Measurements from ENCODE around the gene CCT8L2. TPM values are rescaled to one million over a fixed set of nuclear protein-coding genes. Genes with fewer than 3 reads are reported as not detected.
"Not testable (repeated sequence)": the region's sequence is repeated elsewhere in the genome, so short reads cannot be mapped to it uniquely, and the experiment has no call there.

Gene CCT8L2
- total RNA-seq, 1 experiment from 2014 or later, result not detected

DNA sequence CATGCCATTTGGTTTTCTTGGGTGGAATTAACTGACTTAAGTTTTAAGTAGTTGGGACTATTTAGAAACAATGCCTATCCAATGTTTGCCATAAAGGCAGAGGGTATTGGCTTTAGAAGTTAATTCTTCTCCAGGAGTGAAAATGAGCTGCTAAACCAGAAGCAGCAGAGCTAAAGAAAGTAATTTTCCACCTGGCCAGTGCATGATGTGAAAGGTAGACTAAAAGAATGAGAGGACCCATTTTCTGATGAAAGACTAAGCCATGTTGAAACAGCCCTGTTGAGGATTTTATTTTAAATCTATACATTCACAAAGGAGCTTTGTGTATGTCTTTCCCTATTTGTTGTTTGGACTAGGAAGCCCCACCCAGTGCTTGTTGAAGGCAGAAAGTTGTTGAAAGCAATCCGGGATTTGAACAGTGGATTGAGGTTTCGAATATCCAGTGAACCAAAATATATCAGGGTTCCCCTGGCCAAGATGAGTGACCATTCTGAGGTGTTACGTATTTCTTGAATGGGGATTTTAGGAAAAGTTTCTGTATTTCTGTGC, 23.9 kb upstream of the CCT8L2 start:
- DNase-seq (ENCODE audit: low read depth, low spot score); CTCF ChIA-PET; H3K27ac ChIP-seq (ENCODE audit: low read length); BruUV-seq (replicated peaks); POLR2A ChIA-PET; intact Hi-C loops (cut with micrococcal nuclease; ENCODE audit: unreplicated experiment); H3K4me3 ChIP-seq (ENCODE audit: low read depth in 2 of 2, low read length in 2 of 2); H3K27me3 ChIP-seq (ENCODE audit: control insufficient read depth, insufficient read depth, low read length); H3K4me1 ChIP-seq (ENCODE audit: control insufficient read depth, insufficient read depth, low read length); H3K36me3 ChIP-seq (ENCODE audit: control insufficient read depth, insufficient read depth, low read length); ATAC-seq; in situ Hi-C loops (cut with HindIII; ENCODE audit: low pct_unique_long_range_greater_than_20kb, low sequenced_read_pairs); H3K9me3 ChIP-seq (ENCODE audit: control insufficient read depth, insufficient read depth, low read depth, low read length): not testable (repeated sequence)

DNA sequence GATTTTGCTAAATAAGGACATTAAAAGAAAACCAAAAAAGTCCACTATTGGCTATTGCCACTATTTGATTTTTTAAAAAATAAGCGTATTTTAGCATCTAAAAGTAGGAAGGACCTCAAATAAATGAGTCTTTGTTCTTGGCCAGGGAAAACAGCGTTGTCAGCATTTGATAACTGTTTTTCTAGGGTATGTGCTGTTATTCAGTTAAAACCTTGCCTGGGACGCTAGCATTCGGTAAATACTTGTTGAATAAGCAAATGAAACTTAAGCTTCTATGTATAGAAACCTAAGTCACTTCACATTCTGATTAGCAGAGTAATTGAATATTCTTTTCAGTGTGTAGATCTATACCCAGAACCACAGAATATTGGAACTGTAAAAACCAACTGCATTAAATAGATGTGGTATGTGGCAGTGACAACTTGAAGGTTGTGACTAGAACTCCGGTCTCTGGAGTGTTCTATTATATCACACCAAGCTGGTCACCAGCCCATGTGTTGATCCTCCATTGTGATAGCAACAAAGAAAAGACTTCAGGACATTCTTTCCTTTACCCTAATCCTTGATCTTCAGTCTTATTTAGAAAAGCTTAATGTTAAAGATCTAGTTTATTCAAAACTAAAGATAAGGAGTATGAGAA, 23.1 kb upstream of the CCT8L2 start:
- POLR2A ChIA-PET; H3K36me3 ChIP-seq (ENCODE audit: control insufficient read depth, insufficient read depth, low read length); H3K27ac ChIP-seq (ENCODE audit: low read length); H3K4me3 ChIP-seq (ENCODE audit: low read depth in 2 of 2, low read length in 2 of 2); intact Hi-C loops (cut with micrococcal nuclease; ENCODE audit: unreplicated experiment); DNase-seq (ENCODE audit: low read depth, low spot score); ATAC-seq; BruUV-seq (replicated peaks); in situ Hi-C loops (cut with HindIII; ENCODE audit: low pct_unique_long_range_greater_than_20kb, low sequenced_read_pairs); H3K4me1 ChIP-seq (ENCODE audit: control insufficient read depth, insufficient read depth, low read length); H3K9me3 ChIP-seq (ENCODE audit: control insufficient read depth, insufficient read depth, low read depth, low read length); CTCF ChIA-PET; H3K27me3 ChIP-seq (ENCODE audit: control insufficient read depth, insufficient read depth, low read length): not testable (repeated sequence)

DNA sequence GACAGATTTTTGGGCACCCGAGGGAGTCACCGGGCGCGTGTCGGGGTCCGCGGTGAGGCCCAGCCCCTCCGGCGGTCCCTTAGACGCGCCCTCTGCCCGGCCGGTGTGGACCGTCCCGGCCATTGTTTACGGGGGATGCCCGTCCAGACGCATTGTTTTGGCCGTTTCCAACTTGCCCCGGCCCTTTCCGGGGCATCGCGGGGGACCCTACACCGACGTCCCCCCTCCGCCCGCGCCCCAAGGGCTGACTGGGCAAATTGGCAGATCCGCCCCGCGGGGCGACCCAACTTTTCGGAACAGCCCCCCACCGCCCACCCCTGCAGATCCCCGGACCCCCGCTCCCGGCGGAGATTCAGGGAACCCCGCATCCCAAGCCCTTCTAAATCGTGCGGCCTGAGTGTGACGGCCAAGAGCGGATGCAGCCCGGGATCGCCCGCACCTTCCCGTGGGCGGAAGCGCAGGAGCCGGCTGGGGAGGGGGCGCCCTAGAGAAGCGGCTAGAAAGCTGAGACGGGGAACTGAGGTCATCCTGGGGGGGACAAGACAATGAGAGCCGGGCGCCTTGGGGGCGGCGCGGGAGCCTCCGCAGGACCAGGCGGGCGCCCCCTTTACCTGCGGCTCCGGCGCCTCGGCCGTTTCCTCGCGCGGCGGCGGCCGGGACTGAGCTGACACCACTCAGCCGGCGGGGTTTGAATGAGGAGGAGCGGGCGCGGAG, 17.1 kb upstream of the CCT8L2 start:
- in situ Hi-C loops (cut with HindIII; ENCODE audit: low pct_unique_long_range_greater_than_20kb, low sequenced_read_pairs) (no loop called here), intact Hi-C loops (cut with micrococcal nuclease; ENCODE audit: unreplicated experiment) (no loop called here)
- Histone ChIP-seq H3K4me1 (ENCODE audit: control insufficient read depth, insufficient read depth, low read length) (no peaks in the 10 kb centered on the region), H3K9me3 (ENCODE audit: control insufficient read depth, insufficient read depth, low read depth, low read length) (no peaks in the 10 kb centered on the region), H3K27ac (ENCODE audit: low read length) (no peak overlapping the region), H3K4me3 (ENCODE audit: low read depth in 2 of 2, low read length in 2 of 2) (no peak overlapping the region), H3K36me3 (ENCODE audit: control insufficient read depth, insufficient read depth, low read length) (no peaks in the 10 kb centered on the region), H3K27me3 (ENCODE audit: control insufficient read depth, insufficient read depth, low read length) (no peaks in the 10 kb centered on the region)
- ATAC-seq, result no peak
- ChIA-PET CTCF (no interaction called here), POLR2A (no interaction called here)
- TF ChIP-seq TCF7L2 (IDR thresholded peaks at IDR 0.05; ENCODE audit: low read depth, low read length) (no peak), POLR2AphosphoS5 (IDR thresholded peaks at IDR 0.05; ENCODE audit: low read depth, low read length) (no peak), SIN3A (IDR thresholded peaks at IDR 0.05; ENCODE audit: borderline replicate concordance, insufficient read depth, low read depth, low read length) (no peak)
- TF ChIP-seq, protein P1, sequence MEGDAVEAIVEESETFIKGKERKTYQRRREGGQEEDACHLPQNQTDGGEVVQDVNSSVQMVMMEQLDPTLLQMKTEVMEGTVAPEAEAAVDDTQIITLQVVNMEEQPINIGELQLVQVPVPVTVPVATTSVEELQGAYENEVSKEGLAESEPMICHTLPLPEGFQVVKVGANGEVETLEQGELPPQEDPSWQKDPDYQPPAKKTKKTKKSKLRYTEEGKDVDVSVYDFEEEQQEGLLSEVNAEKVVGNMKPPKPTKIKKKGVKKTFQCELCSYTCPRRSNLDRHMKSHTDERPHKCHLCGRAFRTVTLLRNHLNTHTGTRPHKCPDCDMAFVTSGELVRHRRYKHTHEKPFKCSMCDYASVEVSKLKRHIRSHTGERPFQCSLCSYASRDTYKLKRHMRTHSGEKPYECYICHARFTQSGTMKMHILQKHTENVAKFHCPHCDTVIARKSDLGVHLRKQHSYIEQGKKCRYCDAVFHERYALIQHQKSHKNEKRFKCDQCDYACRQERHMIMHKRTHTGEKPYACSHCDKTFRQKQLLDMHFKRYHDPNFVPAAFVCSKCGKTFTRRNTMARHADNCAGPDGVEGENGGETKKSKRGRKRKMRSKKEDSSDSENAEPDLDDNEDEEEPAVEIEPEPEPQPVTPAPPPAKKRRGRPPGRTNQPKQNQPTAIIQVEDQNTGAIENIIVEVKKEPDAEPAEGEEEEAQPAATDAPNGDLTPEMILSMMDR (IDR thresholded peaks at IDR 0.05), result no peak
- TF ChIP-seq, protein P2, sequence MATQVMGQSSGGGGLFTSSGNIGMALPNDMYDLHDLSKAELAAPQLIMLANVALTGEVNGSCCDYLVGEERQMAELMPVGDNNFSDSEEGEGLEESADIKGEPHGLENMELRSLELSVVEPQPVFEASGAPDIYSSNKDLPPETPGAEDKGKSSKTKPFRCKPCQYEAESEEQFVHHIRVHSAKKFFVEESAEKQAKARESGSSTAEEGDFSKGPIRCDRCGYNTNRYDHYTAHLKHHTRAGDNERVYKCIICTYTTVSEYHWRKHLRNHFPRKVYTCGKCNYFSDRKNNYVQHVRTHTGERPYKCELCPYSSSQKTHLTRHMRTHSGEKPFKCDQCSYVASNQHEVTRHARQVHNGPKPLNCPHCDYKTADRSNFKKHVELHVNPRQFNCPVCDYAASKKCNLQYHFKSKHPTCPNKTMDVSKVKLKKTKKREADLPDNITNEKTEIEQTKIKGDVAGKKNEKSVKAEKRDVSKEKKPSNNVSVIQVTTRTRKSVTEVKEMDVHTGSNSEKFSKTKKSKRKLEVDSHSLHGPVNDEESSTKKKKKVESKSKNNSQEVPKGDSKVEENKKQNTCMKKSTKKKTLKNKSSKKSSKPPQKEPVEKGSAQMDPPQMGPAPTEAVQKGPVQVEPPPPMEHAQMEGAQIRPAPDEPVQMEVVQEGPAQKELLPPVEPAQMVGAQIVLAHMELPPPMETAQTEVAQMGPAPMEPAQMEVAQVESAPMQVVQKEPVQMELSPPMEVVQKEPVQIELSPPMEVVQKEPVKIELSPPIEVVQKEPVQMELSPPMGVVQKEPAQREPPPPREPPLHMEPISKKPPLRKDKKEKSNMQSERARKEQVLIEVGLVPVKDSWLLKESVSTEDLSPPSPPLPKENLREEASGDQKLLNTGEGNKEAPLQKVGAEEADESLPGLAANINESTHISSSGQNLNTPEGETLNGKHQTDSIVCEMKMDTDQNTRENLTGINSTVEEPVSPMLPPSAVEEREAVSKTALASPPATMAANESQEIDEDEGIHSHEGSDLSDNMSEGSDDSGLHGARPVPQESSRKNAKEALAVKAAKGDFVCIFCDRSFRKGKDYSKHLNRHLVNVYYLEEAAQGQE (IDR thresholded peaks at IDR 0.05; ENCODE audit: insufficient read depth in 1 of 2, low read depth in 2 of 2, low read length in 1 of 2), result no peak
- DNase-seq (ENCODE audit: low read depth, low spot score), result no peak
- no TSS peak for BruUV-seq (replicated peaks)

Measured in Panc1 (cell line).